HG02798 (cell line): Measurements from ENCODE around the gene HESX1.

Experiments
- ATAC-seq: cut with Tn5 transposase; IDR thresholded peaks from one replicate; pipeline ENCODE4 v1.9.1; 2021; ENCODE audit warnings: mild to moderate bottlenecking; ENCODE audit not compliant: unreplicated experiment, poor library complexity

The HESX1 gene

DNA sequence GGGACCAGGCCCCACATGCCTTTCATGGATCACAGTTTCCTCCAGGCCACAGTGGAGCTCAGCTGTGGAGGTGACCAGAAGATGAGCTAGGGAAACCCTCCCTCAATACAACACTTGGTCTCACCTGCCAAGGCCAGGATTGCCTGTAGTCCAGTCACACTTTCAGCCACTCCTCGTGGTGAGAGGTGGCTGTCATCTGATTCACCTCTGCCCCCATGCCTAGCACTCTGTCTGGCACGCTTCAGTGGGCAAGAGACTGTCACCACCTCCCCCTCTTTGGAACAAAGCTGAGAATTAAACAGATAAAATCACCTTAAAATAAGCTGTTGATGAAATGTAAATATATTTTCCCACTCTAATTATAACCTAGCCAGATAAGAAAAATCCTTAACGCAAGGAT, 30.7 kb downstream of the HESX1 start:
- ATAC-seq = no peak

DNA sequence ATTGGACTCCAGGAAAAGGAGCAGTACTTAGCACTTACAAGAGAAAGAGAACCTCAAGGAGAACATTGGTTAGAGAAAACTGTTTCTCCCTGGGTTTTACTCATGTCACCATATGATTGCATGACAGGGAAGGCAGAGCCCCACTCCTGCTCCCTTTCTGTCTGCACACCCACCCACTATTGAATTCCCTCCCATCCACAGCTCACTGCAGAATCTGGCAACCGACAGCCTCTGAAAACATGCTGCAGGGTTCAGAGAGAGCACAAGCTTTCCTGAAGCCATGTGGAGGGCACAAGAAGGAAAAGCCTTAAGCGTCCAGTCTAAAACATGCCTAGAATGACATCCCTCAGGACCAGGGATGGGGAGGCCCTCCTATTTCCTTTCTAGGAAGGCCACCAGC, 31.6 kb downstream of the HESX1 start:
- ATAC-seq = no peak

- ATAC-seq = no peak
Measured at GRCh38 chr3:57166660-57167059, 33.1 kb downstream of the HESX1 start.

DNA sequence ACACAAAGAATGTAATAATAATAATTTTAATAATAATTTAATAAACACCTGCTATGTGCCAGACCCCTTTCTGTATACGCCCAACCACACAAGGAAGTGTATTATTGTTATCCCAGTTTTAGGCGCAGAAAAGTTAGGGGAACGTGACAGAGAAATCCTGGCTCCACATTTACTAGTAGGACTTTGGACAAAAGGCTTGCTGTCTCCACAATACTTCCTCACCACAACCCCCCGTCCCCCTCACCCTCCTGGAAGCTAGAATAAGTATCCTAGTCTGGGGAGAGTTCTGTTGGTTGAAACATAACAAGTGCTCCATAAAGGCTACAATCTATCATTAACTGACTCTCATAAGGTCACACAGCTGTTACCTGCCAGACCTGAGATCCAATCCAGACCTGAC, 34.1 kb downstream of the HESX1 start:
- no peak for ATAC-seq

GRCh38 chr3:57164657-57165573, 34.9 kb downstream of the HESX1 start, which contains the start of gene IL17RD:
Gene IL17RD (minus strand): TSS chr3:57165353. CDS start chr3:57165286, 67 bp downstream.
- ATAC-seq = peak; percentile 55

GRCh38 chr3:57164217-57164656, 35.5 kb downstream of the HESX1 start:
- ATAC-seq = no peak

DNA sequence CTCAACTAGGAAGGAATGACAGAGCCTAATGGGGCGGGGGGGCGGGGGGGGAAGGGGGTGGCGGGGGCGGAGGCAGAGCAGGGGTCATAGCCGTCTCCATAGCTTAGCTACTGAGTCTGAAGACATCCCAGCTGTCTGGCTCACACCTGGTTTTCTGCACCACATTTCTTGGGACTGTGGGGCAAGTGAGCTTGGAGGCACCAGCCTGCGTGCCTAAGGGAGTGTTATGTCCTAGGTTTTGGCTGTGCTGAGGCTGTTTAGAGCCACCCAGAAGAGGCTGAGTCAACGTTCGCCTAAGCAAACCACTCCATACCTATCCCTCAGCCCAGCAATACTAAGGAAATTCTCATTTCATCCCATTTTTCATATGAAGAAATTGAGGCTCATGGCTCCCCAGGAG, 36.0 kb downstream of the HESX1 start:
- ATAC-seq = no peak

DNA sequence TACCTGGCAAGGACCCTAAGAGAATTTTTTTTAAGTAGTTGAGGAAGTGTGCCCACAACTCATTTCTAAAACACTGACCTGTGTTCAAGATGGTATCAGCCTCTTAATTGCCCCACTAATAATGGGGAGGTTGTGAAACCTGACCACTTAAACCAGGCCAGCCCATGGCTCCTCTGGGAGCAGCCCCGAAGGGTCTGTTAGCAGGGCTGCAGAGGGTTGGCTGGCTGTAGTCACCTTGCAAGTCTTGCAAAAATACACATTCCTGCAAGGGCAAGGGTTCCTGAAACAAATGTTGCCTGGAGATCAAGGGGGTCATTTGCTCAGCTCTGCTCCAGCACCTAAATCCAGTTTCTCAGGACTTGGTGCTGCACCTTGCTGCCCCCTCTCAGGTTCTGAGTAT, 37.9 kb downstream of the HESX1 start:
- ATAC-seq = no peak

GRCh38 chr3:57160765-57161538, 38.8 kb downstream of the HESX1 start:
- no peak for ATAC-seq

DNA sequence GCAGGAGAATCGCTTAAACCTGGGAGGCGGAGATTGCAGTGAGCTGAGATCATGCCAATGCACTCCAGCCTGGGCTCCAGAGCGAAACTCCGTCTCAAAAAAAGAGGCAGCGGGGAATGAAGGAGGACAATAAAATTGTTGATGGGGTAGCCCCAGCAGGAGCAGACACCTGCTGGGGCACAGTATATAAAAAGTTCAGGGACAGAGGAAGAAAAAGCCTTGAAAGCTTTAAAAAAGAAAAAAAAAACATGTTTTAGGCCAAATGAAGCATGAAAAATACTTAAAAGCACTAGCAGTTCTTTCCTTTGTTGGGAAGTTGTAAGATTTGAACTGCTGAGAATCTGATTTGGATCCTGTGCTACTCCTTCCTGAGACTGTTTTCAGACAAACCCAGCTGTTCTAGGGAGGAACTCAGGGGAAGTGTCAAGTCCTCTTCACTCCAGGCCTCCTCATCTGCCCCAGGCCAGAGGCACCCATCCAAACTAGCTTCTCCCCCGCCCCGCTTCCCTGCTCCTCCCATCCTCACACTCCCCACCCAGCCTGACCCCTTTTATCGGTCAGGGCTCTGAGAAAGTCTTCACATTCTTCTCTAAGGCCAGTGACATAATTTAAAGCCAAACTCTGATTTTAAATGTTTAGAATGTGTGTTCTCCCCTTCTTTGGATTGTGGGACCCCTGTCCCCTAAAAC, 39.6 kb downstream of the HESX1 start:
- no peak for ATAC-seq

DNA sequence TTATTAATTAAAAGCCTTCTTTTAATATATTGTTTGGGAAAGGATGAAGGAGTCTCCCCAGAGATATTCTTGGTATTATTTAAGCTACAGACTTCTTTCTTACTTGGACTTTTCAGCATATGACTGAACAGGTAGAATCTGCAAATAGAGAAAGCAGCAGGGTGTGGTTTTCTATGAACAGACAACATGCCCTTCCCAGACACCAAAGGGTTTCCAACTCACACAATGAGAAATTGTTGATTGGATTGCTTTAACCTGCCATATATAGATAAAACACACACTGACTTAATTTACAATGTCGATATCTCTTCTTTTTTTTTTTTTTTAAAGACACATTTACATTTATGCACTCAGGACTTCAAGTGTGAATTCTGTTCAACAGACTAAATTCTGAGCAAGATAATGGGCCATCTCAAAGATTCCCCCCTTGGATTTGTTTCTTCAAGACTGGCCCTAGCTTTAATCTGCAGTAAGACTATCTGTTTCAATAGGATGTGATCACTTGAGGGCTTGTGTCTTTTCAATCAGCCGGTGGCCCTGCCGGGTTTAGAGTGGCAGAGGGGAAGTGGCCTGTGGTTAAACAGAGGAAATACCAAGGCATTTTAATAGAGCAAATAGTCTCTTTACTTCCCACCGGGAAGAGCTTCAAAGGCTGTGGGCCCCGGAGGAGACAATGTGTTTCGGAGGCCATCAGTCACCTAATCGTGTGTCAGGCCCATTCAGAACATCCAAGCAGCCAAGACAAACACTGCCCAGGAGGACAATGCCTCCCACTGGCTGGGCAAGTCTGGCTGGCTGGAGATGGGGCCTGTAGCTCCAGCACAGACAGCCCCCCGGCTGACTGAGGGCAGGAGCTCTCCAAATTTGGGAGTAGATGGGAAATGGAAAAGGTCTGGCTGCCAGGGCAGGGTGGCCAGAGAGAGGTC, 40.7 kb downstream of the HESX1 start:
- no peak for ATAC-seq

- ATAC-seq = no peak
Measured at GRCh38 chr3:57158325-57158724, 41.5 kb downstream of the HESX1 start.

- ATAC-seq = no peak
Measured at GRCh38 chr3:57157545-57157944, 42.2 kb downstream of the HESX1 start.

- ATAC-seq = no peak
Measured at GRCh38 chr3:57155310-57155643, 44.5 kb downstream of the HESX1 start.

DNA sequence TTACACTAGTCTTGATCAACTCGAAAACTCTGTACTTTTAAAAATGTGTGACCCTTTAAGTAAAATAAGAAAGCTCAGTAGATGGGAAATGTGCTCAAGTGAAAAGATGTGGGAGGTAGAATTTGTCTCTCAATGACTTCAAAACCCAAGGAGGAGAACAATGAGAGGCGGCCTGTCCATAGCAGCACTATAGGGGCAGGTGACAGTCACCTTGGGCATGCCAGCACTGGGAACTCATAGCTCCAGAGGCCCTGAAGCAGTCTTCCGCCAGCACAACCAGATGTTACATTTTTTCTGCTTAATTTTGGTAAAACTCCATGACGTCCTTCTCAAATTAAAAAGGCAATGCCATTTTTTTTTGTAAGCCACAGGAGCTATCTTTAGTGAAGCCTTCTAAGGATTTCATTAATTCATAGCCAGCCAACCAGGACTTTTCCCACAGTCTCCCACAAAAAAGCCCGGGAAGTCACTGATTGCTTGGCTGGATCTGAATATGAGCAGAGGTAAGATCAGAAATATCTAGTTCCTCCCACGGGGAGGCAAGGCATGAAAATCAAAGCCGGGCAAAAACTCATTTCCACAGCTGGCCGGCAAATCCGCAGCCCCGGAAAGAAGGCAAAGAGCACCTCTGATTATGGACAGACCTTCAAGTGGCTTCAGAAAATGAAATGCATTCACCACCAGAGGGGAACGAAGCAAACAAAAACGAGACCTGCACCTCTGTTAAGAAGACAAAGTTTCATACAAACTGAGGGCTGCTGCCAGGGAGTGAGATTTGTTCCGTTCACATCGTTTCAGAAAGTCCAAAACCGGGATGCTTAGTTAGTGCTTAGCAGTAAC, 45.1 kb downstream of the HESX1 start:
- no peak for ATAC-seq

DNA sequence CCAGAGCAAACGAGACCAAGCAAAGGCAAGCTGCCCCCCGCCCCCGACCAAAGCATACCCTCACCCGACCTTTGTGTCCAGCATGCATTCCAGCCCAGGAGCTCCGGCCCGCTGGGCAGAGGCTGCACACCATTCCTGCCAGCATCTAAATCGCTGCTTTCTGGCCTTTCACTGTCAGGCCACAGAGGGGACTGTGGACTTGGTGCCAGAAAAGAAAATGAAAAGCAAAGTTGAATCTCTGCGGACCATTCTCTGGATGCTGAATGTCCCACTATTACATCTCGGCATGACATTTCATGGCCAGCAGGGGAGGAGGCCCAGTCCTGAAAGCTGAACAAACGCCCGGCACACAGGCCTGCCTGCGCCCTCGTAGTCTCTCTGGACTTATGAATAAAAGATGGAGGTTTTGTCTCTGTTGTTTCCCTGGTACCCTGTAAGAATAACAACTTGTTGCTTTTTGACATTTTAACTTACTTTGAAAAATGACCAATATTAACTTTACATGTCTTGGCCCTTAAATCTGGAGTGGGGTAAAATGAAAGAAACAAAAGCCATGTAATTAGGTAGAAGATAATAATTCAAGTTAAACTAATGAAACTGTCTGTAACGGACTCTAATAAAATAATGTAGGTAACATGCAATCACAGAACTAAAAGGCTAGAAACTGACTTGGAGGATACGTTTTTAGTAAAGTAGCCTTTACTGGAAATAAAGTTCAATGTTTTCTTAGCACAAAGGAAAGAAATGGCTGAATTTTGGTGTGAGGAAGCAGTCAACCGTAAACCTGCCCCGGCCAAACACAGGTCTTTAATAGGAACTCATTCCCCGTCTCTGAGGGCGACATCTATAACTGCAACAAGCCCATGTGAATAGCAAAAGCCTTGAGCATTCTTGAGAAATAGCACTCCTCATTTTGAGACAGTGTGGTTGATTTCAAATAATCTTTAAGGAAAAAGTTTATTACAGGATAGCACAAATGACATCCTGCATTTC, 47.3 kb downstream of the HESX1 start:
- no peak for ATAC-seq

- ATAC-seq = no peak
Measured at GRCh38 chr3:57151749-57152148, 48.0 kb downstream of the HESX1 start.

DNA sequence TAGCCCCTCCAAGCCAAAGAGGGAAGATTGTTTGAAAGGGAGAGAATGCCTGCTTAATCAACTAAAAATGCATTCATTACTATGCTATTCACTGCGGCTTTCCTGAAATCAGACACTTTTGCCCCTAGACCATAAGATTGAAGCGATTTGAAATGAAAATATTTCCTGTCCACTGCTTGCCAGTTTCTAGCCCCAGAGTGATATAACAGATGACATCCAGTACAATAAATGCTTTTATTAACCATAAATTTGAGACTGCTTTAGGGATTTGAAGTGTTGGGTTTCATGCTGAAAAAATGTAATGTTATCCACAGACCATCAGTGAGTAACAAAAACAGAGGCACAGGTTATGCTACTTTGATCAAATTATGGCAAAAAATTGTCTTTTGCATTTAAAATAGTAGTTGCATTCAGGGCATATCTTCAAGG, 48.7 kb downstream of the HESX1 start:
- no peak for ATAC-seq
